SW480 (cell line): ENCODE measurements around the gene PCYOX1L.

Experiments used
- DNase-seq: peaks from one replicate; pipeline ENCODE4 v3.0.0-alpha.2; 2016; ENCODE audit warnings: low spot score

The PCYOX1L gene, protein sequence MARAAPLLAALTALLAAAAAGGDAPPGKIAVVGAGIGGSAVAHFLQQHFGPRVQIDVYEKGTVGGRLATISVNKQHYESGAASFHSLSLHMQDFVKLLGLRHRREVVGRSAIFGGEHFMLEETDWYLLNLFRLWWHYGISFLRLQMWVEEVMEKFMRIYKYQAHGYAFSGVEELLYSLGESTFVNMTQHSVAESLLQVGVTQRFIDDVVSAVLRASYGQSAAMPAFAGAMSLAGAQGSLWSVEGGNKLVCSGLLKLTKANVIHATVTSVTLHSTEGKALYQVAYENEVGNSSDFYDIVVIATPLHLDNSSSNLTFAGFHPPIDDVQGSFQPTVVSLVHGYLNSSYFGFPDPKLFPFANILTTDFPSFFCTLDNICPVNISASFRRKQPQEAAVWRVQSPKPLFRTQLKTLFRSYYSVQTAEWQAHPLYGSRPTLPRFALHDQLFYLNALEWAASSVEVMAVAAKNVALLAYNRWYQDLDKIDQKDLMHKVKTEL

DNA sequence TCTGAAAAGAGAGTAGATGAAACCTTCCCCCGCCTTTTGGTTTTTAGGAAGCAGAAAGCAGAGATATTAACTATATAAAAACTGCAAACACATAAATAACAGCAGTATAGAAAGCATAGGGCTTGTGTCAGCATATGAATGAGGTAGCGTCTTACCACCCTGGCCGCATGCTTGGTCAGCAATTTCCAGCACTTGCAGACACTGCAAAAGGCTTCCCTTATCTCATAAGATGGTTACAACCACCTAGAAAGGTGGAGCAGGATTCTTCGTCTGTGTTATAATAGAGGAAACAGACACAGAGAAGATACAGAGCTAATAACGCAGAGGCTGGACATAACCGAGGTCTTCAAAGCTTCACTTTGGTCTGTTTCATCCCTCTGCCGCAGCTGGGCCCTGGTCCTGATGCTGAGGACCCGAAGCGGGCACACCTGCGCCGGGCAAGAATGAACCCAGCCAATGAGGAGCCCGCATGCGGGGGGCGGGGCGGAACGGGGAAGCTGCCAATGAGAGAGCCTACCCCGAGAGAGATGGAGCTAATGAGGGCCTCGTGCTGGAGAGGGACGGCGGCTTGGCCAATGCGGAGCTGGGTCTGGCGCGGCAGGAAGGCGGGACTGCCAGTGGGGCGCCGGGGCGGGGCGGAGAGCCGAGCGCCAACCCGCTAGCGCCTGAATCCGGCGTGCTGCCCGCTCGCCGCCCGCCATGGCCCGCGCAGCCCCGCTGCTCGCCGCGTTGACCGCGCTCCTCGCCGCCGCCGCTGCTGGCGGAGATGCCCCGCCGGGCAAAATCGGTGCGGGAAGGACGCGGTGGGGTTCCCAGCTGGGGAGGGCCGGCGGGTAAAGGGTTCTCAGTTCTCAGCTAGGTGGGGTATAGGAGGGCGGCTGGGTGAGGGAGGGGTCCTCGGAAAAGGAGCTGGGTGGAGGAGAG, at the start of gene PCYOX1L:
PCYOX1L (plus strand) TSS at position 677 of the 924 bp plus-strand sequence; CDS start at position 700, 23 bp downstream.
- DNase-seq, result peak; percentile 98

GRCh38 chr5:149309354-149309753, 48.5 kb upstream of the PCYOX1L start:
- DNase-seq, result no peak

DNA sequence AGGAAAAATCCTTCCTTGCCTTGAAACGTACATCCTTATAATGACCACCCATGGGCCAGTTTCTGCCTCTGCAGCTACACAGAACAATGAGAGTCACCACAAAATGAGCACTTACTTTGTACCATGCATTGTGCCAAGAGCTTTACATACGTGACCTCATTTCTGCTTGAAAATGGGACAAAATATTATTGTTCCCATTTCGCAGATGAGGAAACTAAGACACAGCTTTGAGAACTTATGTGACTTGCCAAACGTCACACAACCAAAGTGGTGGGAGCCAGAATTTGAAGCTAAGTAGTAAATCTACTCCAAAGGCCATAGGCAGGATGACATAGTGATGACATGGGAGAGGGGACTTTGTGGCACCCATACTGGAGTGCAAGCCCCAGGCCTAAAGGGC, 47.4 kb upstream of the PCYOX1L start:
- no peak for DNase-seq

- no peak for DNase-seq
Measured at GRCh38 chr5:149310947-149311658, 46.7 kb upstream of the PCYOX1L start.

- DNase-seq, result no peak
Measured at GRCh38 chr5:149313151-149313841, 44.5 kb upstream of the PCYOX1L start.

- DNase-seq, result no peak
Measured at GRCh38 chr5:149314571-149315111, 43.2 kb upstream of the PCYOX1L start.

DNA sequence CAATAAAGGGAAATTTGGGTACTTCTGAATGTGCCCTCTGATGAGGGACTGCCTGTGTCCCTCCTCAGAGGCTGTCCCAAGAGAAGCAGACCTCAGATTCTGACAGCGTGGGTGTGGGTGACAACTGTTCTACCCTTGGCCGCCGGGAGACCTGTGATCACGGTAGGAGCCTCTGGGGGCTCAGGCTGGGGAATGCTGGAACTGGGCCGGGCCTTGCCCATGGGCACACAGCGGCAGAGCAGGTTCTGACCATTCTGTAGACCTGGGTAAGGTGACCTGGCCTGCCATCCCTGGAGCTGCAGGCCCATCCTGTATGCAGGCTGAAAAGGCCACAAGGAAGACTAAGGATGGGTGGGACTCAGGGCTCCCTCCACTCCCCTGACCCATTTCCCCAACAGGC, 42.1 kb upstream of the PCYOX1L start:
- no peak for DNase-seq

GRCh38 chr5:149317281-149318048, 40.4 kb upstream of the PCYOX1L start:
- peak; percentile 50 for DNase-seq

DNA sequence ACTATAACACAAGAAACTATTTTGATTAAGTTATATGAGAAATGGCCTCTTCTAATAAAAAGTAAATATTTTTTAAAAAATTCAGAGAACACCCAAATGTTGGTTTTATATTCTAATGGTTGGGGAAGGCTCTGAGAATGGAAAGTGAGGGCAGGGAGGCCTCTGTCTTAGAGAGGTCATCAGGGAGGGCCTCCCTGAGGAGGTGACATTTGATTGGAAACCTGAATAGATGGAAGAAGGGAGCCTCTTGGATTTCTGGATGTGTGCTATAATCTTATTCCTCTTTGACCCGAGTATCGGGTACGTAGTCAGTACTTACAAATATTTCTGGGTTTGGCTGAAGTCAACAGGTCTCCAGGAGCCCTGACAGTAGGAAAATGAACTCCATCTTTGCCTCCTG, 38.7 kb upstream of the PCYOX1L start:
- DNase-seq, result no peak

DNA sequence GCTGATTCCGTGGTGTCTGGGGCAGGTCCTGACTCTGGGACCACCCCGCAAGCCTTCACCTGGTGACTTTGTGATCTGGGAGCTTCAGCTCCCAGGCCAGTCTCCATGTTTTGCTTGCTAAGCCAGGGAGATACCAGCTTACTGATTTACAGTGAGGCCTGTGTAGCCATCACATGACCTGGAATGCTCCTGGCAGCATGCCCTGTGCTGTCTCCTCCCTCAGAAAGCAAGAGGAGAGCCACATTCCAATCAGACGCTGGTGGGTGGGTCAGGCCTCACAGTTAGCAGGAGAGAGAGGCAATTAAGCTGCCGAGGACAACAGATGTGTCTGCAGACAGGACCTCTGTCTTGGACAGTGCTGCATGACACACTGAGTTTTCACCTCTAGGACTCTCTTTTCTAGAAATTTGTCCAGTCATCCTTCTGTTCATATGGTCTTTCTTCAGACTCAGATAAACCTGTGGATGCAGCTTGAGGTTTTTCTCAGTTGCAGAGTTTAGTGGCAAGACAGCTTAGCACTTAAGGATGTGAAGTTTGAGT, 37.0 kb upstream of the PCYOX1L start:
- DNase-seq, result peak; percentile 92

DNA sequence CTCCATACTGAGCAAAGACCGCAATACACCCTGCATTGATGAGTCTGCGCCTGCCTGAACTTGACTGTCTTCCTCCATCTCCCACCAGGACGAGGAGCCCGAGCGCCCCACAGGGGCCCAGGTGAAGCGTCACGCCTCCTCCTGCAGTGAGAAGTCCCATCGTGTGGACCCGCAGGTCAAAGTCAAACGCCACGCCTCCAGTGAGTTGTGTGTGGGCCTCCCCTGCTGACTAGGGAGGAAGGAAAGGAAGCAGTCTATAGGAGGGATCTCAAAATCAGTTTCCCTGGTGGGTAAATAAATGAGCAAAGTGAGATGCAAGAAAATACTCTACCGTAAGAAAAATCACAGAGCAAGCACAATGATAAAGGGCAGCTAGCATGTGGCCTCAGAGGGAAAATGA, 35.3 kb upstream of the PCYOX1L start:
- peak; percentile 43 for DNase-seq

DNA sequence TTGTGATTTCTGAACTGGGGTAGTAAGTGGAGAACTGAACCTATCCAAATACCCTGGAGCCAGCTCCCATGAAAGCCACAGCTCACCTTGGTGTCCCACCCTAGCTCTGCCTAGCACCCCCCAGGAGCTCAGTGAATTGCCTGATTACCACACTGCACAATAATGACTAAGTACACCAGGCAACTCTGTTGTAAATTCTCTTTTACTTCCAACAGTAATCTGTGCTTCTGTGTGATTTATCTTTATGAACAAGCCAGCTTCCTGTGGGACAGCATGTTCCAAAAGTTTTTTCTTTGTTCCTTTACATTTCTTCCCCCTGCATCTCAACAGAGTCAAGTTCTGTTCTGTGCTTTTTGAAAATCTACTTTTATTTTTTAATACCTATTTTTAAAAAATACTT, 34.6 kb upstream of the PCYOX1L start:
- no peak for DNase-seq

GRCh38 chr5:149323621-149324205, 34.1 kb upstream of the PCYOX1L start:
- no peak for DNase-seq

DNA sequence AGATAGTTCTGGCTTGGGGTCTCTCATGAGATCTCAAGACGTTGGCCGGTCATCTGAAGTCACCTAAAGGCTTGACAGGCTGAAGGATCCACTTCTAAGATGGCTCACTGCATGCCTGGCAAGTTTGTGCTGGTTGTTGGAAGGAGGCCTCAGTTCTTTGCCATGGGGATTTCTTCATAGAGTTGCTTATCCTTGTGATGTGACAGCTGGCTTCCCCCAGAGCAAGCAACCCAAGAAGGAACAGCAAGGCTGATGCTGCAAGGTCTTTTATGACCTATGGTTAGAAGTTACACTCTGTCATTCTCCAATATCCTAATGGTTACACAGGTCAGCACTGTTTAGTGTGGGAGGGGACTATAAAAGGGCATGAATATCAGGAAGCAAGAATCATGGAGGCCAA, 33.2 kb upstream of the PCYOX1L start:
- DNase-seq, result no peak

- no peak for DNase-seq
Measured at GRCh38 chr5:149325166-149325735, 32.6 kb upstream of the PCYOX1L start.

DNA sequence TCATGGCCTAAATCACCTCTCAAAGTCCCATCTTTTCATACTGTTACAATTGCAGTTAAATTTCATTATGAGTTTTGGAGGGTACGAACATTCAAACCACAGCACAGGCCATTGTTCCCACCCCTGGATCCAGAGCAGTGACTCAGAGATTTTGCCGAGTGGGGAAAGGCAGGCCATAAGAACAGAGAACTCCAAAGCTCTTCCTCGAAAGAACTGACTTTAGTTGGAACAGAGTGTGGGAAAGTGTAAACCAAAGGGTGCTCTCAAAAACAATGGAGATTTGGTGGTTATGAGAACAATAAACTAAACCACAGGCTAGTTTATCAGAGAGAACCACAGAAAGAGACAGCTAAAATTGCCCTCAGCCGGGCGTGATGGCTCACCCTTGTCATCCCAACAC, 32.0 kb upstream of the PCYOX1L start:
- DNase-seq, result peak; percentile 20

DNA sequence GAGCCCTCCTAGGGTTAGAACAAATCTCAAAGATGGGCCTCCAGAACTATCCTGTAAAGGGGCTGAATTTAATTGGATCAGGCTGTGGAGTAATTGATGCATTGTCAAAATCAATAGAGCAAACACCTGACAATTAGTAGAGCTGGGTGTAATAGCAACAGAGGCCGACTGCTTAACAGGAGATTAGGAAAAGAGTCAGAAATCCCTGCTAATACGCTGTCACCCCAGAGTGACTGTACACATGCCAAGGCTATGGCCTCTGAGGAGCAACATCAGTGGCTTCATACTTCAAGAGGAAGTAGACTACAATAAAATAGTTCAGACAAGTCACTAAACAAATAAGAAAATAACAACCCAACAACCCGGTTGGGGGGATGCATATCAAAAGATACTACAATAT, 31.2 kb upstream of the PCYOX1L start:
- no peak for DNase-seq

- DNase-seq, result no peak
Measured at GRCh38 chr5:149328177-149328576, 29.7 kb upstream of the PCYOX1L start.

GRCh38 chr5:149333711-149334443, 24.0 kb upstream of the PCYOX1L start:
- DNase-seq, result no peak
